KMS-11 (cell line): ENCODE measurements around the gene ID3.

Source experiments
- H2AFZ ChIP-seq: fragments of 200-600 bp; sonication (generic); 2 replicates; pipeline ENCODE4 v1.6.1; 2016; ENCODE audit warnings: antibody characterized with exemption, mixed run types, low read depth
- H3K27ac ChIP-seq: fragments of 200-600 bp; sonication (generic); 2 replicates; pipeline ENCODE4 v1.6.1; 2016; ENCODE audit warnings: mild to moderate bottlenecking, mixed run types
- H3K27me3 ChIP-seq: fragments of 200-600 bp; sonication (generic); 2 replicates; pipeline ENCODE4 v1.6.1; 2017; ENCODE audit warnings: mild to moderate bottlenecking, low read depth, mixed run types, moderate library complexity; ENCODE audit not compliant: insufficient read depth
- H3K36me3 ChIP-seq: fragments of 200-600 bp; sonication (generic); 2 replicates; pipeline ENCODE4 v1.6.1; 2017; ENCODE audit warnings: mild to moderate bottlenecking, mixed run types; ENCODE audit not compliant: insufficient read depth
- H3K4me1 ChIP-seq: fragments of 200-600 bp; sonication (generic); 2 replicates; pipeline ENCODE4 v1.6.1; 2016; ENCODE audit warnings: mild to moderate bottlenecking, low read depth, mixed run types; ENCODE audit not compliant: poor library complexity, severe bottlenecking
- H3K4me2 ChIP-seq: fragments of 200-600 bp; sonication (generic); 2 replicates; pipeline ENCODE4 v1.7.0; 2016; ENCODE audit warnings: mild to moderate bottlenecking, mixed run types
- H3K4me3 ChIP-seq: fragments of 200-600 bp; sonication (generic); IDR thresholded peaks from 2 replicates; pipeline ENCODE4 v1.6.1; 2017; ENCODE audit warnings: low read depth, low read length, mixed read lengths; ENCODE audit not compliant: insufficient read depth
- H3K79me2 ChIP-seq: fragments of 200-600 bp; sonication (generic); 2 replicates; pipeline ENCODE4 v1.6.1; 2016; ENCODE audit warnings: low read depth, mixed run types; ENCODE audit not compliant: insufficient read depth
- H3K9ac ChIP-seq: fragments of 200-600 bp; sonication (generic); 2 replicates; pipeline ENCODE4 v1.6.1; 2016; ENCODE audit warnings: mild to moderate bottlenecking, mixed run types
- H4K20me1 ChIP-seq: fragments of 200-600 bp; sonication (generic); 2 replicates; pipeline ENCODE4 v1.6.1; 2016; ENCODE audit warnings: mild to moderate bottlenecking, mixed run types; ENCODE audit not compliant: insufficient read depth
- TF ChIP-seq, protein P1 (sequence below): fragments of 200-600 bp; sonication (generic); conservative IDR thresholded peaks from 2 replicates; pipeline ENCODE4 v1.6.1; 2017; ENCODE audit warnings: low read depth, mild to moderate bottlenecking, antibody characterized with exemption, low read length, moderate library complexity, mixed read lengths

The ID3 gene

DNA sequence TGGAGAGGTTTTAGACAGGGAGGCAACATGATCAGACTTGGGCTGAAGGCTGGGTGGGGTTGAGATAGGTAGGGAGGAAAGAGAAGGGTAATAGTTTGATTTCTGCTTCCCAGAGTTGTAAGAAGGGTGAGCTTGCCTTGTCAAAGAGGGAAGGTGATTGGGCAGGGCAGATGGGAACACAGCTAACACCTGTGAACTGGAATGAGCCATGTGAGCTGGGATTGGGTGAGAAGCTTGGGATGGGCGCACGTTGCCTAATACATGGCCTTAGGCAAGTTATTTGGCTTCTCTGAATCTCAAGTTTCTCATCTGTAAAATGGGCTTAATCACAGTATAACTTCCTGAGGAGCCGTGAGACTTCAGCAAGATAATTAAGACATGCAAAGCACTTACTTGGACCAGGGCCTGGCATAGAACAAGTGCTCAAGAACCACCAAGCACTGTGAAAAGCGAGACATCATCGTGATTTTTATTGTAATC lies 33.8 kb upstream of the ID3 start:
- Histone ChIP-seq H3K9ac (no peak overlapping the region), H4K20me1 (no peaks in the 10 kb centered on the region), H3K27ac (no peak overlapping the region), H3K27me3 (no peaks in the 10 kb centered on the region), H3K4me3 (no peak overlapping the region), H3K79me2 (no peaks in the 10 kb centered on the region), H3K4me2 (no peak overlapping the region), H2AFZ (no peak overlapping the region), H3K36me3 (no peaks in the 10 kb centered on the region), H3K4me1 (no peaks in the 10 kb centered on the region)
- TF ChIP-seq, protein P1, sequence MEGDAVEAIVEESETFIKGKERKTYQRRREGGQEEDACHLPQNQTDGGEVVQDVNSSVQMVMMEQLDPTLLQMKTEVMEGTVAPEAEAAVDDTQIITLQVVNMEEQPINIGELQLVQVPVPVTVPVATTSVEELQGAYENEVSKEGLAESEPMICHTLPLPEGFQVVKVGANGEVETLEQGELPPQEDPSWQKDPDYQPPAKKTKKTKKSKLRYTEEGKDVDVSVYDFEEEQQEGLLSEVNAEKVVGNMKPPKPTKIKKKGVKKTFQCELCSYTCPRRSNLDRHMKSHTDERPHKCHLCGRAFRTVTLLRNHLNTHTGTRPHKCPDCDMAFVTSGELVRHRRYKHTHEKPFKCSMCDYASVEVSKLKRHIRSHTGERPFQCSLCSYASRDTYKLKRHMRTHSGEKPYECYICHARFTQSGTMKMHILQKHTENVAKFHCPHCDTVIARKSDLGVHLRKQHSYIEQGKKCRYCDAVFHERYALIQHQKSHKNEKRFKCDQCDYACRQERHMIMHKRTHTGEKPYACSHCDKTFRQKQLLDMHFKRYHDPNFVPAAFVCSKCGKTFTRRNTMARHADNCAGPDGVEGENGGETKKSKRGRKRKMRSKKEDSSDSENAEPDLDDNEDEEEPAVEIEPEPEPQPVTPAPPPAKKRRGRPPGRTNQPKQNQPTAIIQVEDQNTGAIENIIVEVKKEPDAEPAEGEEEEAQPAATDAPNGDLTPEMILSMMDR = no peak

GRCh38 chr1:23592209-23592892 lies 33.0 kb upstream of the ID3 start:
- H3K9ac ChIP-seq = no peak overlapping the region
- H4K20me1 ChIP-seq = no peaks in the 10 kb centered on the region
- H3K79me2 ChIP-seq = no peaks in the 10 kb centered on the region
- no peaks in the 10 kb centered on the region for H3K4me1 ChIP-seq
- no peaks in the 10 kb centered on the region for H3K36me3 ChIP-seq
- H2AFZ ChIP-seq = no peak overlapping the region
- H3K27me3 ChIP-seq = no peaks in the 10 kb centered on the region
- H3K4me3 ChIP-seq = no peak overlapping the region
- H3K4me2 ChIP-seq = no peak overlapping the region
- no peak overlapping the region for H3K27ac ChIP-seq
- TF ChIP-seq, protein P1 = no peak

- no peaks in the 10 kb centered on the region for H3K4me1 ChIP-seq
These were observed 32.3 kb upstream of the ID3 start for GRCh38 chr1:23591460-23592208.

GRCh38 chr1:23590058-23590783 lies 30.9 kb upstream of the ID3 start:
- no peaks in the 10 kb centered on the region for H4K20me1 ChIP-seq
- no peak overlapping the region for H2AFZ ChIP-seq
- no peaks in the 10 kb centered on the region for H3K36me3 ChIP-seq
- no peaks in the 10 kb centered on the region for H3K79me2 ChIP-seq
- no peaks in the 10 kb centered on the region for H3K4me1 ChIP-seq
- H3K4me3 ChIP-seq = no peak overlapping the region
- TF ChIP-seq, protein P1 = no peak
- no peak overlapping the region for H3K27ac ChIP-seq
- no peak overlapping the region for H3K4me2 ChIP-seq
- no peak overlapping the region for H3K9ac ChIP-seq
- H3K27me3 ChIP-seq = no peaks in the 10 kb centered on the region

More at GRCh38 chr1:23591460-23592208, 32.3 kb upstream of the ID3 start:
- H3K4me3 ChIP-seq = no peak overlapping the region
- H3K27me3 ChIP-seq = no peaks in the 10 kb centered on the region
- H2AFZ ChIP-seq = no peak overlapping the region
- H3K9ac ChIP-seq = no peak overlapping the region
- no peaks in the 10 kb centered on the region for H3K36me3 ChIP-seq
- H3K4me2 ChIP-seq = no peak overlapping the region
- no peaks in the 10 kb centered on the region for H3K79me2 ChIP-seq
- H3K27ac ChIP-seq = no peak overlapping the region
- no peaks in the 10 kb centered on the region for H4K20me1 ChIP-seq
- TF ChIP-seq, protein P1 = no peak
